H1 (cell line): ENCODE measurements around the gene TLCD3B.

ENCODE experiments used
- ASH2L ChIP-seq: fragments of 200-600, 300-600 bp; sonication (generic); IDR thresholded peaks from one replicate; pipeline ENCODE4 v1.7.1; 2017; ENCODE audit warnings: low read length
- CEBPB ChIP-seq: IDR thresholded peaks from 2 replicates; pipeline ENCODE4 v1.6.1; 2012; ENCODE audit warnings: low read depth, low read length
- CREB1 ChIP-seq: IDR thresholded peaks from 2 replicates; pipeline ENCODE4 v1.6.1; 2012; ENCODE audit warnings: inconsistent platforms
- GABPA ChIP-seq: IDR thresholded peaks from 2 replicates; pipeline ENCODE4 v1.6.1; 2011; ENCODE audit warnings: mild to moderate bottlenecking, low read length, moderate library complexity, borderline replicate concordance; ENCODE audit not compliant: insufficient read depth
- PHF8 ChIP-seq: fragments of 200-600 bp; sonication (generic); conservative IDR thresholded peaks from 2 replicates; pipeline ENCODE4 v1.7.1; 2012; ENCODE audit warnings: low read depth, mild to moderate bottlenecking, inconsistent platforms, low read length, moderate library complexity
- POLR2A ChIP-seq, 2 experiments: IDR thresholded peaks; 1 replicate in 1 of 2; 2 replicates in 1 of 2; pipeline ENCODE4 v1.6.1; 2011; ENCODE audit warnings: low read depth in 2 of 2, low read length in 2 of 2, mild to moderate bottlenecking in 2 of 2; ENCODE audit errors: control extremely low read depth in 1 of 2
- POLR2AphosphoS5 ChIP-seq: IDR thresholded peaks from 2 replicates; pipeline ENCODE4 v1.6.1; 2011; ENCODE audit warnings: low read depth, low read length
- RAD21 ChIP-seq, 2 experiments: IDR thresholded peaks in 1 of 2; conservative IDR thresholded peaks in 1 of 2; 2 replicates each; pipeline ENCODE4 v1.6.1; 2011; ENCODE audit warnings: low read depth in 2 of 2, low read length in 2 of 2, improper control_type of control experiment in 1 of 2, inconsistent platforms in 1 of 2, mild to moderate bottlenecking in 1 of 2, moderate library complexity in 1 of 2
- SIRT6 ChIP-seq: IDR thresholded peaks from one replicate; pipeline ENCODE4 v1.7.1; 2012; ENCODE audit warnings: low read length, inconsistent platforms
- SP1 ChIP-seq: IDR thresholded peaks from 2 replicates; pipeline ENCODE4 v1.6.1; 2011; ENCODE audit warnings: low read depth, low read length
- TF ChIP-seq, protein P1 (sequence below), 3 experiments: IDR thresholded peaks; 1 replicate in 2 of 3; 2 replicates in 1 of 3; pipeline versions ENCODE4 v1.5.1 to v1.6.1; 2011; ENCODE audit warnings: low read length in 3 of 3, mild to moderate bottlenecking in 3 of 3, inconsistent platforms in 2 of 3, low read depth in 1 of 3, moderate library complexity in 1 of 3; ENCODE audit not compliant: insufficient read depth in 1 of 3; ENCODE audit errors: control extremely low read depth in 1 of 3
- TF ChIP-seq, protein P2 (sequence below): IDR thresholded peaks from 2 replicates; pipeline ENCODE4 v1.6.1; 2012; ENCODE audit warnings: inconsistent platforms

DNA sequence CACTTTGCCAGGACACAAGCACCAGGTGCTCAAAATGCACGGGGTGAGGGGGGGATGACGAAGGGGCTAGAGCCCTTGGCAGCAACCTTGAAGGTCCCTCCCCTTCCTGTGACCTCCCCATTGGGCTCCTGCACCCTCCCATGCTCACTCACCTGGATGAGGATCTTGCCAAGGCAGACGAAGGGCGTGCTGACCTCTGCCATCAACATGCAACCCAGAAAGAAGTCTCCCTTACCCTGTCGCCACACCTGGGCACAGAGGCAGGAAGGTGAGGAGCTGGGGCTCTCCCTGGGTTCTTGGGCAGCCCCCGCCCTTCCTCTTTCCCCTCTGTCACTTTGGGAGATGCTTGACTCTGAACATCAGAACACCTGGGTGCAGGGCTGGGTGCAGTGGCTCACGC, 5.5 kb downstream of the TLCD3B start:
- TF ChIP-seq CREB1 (no peak), SP1 (no peak), POLR2AphosphoS5 (no peak), CEBPB (no peak), SIRT6 (no peak), POLR2A (IDR thresholded peaks at IDR 0.05; ENCODE audit: control extremely low read depth in 1 of 2, low read depth in 2 of 2, low read length in 2 of 2) (no peak), ASH2L (no peak), PHF8 (no peak), GABPA (no peak), RAD21 (IDR thresholded peaks at IDR 0.05 in 1 of 2, conservative IDR thresholded peaks at IDR 0.05 in 1 of 2; ENCODE audit: low read depth in 2 of 2, low read length in 2 of 2) (no peak)
- TF ChIP-seq, protein P1, sequence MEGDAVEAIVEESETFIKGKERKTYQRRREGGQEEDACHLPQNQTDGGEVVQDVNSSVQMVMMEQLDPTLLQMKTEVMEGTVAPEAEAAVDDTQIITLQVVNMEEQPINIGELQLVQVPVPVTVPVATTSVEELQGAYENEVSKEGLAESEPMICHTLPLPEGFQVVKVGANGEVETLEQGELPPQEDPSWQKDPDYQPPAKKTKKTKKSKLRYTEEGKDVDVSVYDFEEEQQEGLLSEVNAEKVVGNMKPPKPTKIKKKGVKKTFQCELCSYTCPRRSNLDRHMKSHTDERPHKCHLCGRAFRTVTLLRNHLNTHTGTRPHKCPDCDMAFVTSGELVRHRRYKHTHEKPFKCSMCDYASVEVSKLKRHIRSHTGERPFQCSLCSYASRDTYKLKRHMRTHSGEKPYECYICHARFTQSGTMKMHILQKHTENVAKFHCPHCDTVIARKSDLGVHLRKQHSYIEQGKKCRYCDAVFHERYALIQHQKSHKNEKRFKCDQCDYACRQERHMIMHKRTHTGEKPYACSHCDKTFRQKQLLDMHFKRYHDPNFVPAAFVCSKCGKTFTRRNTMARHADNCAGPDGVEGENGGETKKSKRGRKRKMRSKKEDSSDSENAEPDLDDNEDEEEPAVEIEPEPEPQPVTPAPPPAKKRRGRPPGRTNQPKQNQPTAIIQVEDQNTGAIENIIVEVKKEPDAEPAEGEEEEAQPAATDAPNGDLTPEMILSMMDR (IDR thresholded peaks at IDR 0.05; ENCODE audit: control extremely low read depth in 1 of 3, insufficient read depth in 1 of 3, low read depth in 1 of 3, low read length in 3 of 3), result no peak
- TF ChIP-seq, protein P2, sequence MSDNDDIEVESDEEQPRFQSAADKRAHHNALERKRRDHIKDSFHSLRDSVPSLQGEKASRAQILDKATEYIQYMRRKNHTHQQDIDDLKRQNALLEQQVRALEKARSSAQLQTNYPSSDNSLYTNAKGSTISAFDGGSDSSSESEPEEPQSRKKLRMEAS, result no peak
